Stimulated activated naive B cell treated with anti-CD40 and anti-IgM and Interleukin-4, amounts not matched to agents 10 μg/mL and 1 μg/mL and 100 μg/mL, for 72 hours (primary cell): ENCODE results near the gene SPECC1.
"Not testable (repeated sequence)": the region's sequence is repeated elsewhere in the genome, so short reads cannot be mapped to it uniquely, and the experiment has no call there.

Experiments
- ATAC-seq, 2 donors: fragments of 150-1000 bp; cut with Tn5 transposase; replicated peaks; 2 replicates each; pipeline ENCODE4 v1.10.0; 2021; ENCODE audit warnings: moderate library complexity in 1 of 2
- DNase-seq: peaks from one replicate; pipeline ENCODE4 v3.0.0; 2021
- H3K27ac Mint-ChIP-seq: one replicate; pipeline ENCODE4 v1.8.0; 2022; ENCODE audit warnings: mild to moderate bottlenecking, mixed read lengths
- H3K27me3 Mint-ChIP-seq, 2 donors: one replicate each; pipeline ENCODE4 v1.8.0; 2022; ENCODE audit warnings: mixed read lengths in 2 of 2
- H3K36me3 Mint-ChIP-seq, 2 donors: one replicate each; pipeline ENCODE4 v1.8.0; 2022; ENCODE audit warnings: mixed read lengths in 2 of 2, mild to moderate bottlenecking in 1 of 2
- H3K4me1 Mint-ChIP-seq, 2 donors: one replicate each; pipeline ENCODE4 v1.8.0; 2022; ENCODE audit warnings: mixed read lengths in 2 of 2, mild to moderate bottlenecking in 1 of 2
- H3K4me3 Mint-ChIP-seq, 2 donors: one replicate each; pipeline ENCODE4 v1.8.0; 2022; ENCODE audit warnings: mild to moderate bottlenecking in 2 of 2, mixed read lengths in 2 of 2, moderate library complexity in 1 of 2
- H3K9me3 Mint-ChIP-seq, 2 donors: one replicate each; pipeline ENCODE4 v1.8.0; 2022; ENCODE audit warnings: mixed read lengths in 2 of 2, mild to moderate bottlenecking in 1 of 2

Gene SPECC1

DNA sequence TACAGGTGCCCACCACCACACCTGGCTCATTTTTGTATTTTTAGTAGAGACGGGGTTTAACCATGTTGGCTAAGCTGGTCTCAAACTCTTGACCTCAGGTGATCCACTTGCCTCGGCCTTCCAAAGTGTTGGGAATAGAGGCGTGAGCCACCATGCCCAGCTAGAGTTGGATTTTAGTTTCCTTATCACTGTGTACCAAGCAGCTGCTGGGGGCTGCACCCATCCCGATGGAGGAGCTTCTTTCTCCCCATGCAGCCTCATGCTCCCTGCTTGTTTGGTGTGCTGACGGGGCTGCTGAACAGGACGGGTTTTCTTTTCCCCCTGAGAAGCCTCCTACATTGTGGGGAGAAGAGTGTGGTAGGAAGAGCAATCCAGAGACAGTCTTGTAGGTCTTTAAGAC lies 285.0 kb downstream of the SPECC1 start:
- H3K36me3 Mint-ChIP-seq: peaks cover 7 to 13% of the 10 kb centered on the region in 2 donors
- no peak overlapping the region for H3K4me3 Mint-ChIP-seq
- H3K4me1 Mint-ChIP-seq: no peaks in the 10 kb centered on the region
- ATAC-seq (no peak), DNase-seq (no peak)
- peaks cover 0 to 3% of the 10 kb centered on the region in 2 donors for H3K9me3 Mint-ChIP-seq
- H3K27me3 Mint-ChIP-seq: no peaks in the 10 kb centered on the region
- no peak overlapping the region for H3K27ac Mint-ChIP-seq

GRCh38 chr17:20299013-20299412 lies 289.9 kb downstream of the SPECC1 start:
- H3K36me3 Mint-ChIP-seq: peaks cover 10 to 16% of the 10 kb centered on the region in 2 donors
- H3K9me3 Mint-ChIP-seq: peaks cover 0 to 3% of the 10 kb centered on the region in 2 donors
- no peak for DNase-seq
- no peaks in the 10 kb centered on the region for H3K27me3 Mint-ChIP-seq
- no peak overlapping the region for H3K27ac Mint-ChIP-seq
- H3K4me3 Mint-ChIP-seq: no peak overlapping the region
- no peaks in the 10 kb centered on the region for H3K4me1 Mint-ChIP-seq
- no peak for ATAC-seq

GRCh38 chr17:20300436-20300934 lies 291.3 kb downstream of the SPECC1 start:
- Mint-ChIP-seq H3K27ac (no peak overlapping the region), H3K4me1 (no peaks in the 10 kb centered on the region), H3K27me3 (no peaks in the 10 kb centered on the region), H3K9me3 (peaks cover 4% of the 10 kb centered on the region in 2 donors), H3K4me3 (no peak overlapping the region), H3K36me3 (peaks cover 18 to 23% of the 10 kb centered on the region in 2 donors)
- DNase-seq: no peak
- ATAC-seq: no peak

DNA sequence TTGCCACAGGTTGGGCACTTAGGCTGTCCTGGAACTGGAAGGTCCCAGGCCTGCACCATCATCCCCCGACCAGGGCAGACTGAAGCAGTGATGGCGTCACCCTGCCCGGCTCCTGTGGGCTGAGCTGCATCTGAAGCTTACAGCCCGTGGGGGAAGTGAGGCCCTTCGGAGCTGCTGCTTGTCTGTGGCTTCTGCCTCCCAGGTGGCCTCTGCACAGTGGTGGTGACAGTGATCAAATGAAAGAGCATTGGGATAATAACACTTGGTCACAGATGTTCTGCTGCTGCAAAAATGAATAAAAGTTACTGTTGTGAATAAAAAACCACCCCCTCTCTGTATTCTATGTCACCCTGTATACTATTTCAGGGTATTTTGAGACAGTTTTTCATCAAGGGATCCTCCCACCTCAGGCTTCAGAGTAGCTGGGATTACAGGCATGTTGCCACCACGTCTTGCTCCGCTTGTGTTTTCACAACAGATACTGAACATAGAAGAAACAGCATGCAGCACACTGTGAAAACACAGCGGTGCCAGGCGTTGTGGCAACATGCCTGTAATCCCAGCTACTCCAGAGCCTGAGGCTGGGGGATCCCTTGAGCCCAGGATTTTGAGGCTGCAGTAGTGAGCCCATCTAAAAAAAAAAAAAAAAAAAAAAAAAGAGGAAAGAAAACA lies 293.2 kb downstream of the SPECC1 start:
- no peak overlapping the region for H3K27ac Mint-ChIP-seq
- H3K4me3 Mint-ChIP-seq: no peak overlapping the region
- no peaks in the 10 kb centered on the region for H3K4me1 Mint-ChIP-seq

GRCh38 chr17:20304961-20305360 lies 295.8 kb downstream of the SPECC1 start:
- no peak overlapping the region for H3K27ac Mint-ChIP-seq
- no peaks in the 10 kb centered on the region for H3K27me3 Mint-ChIP-seq
- no peaks in the 10 kb centered on the region for H3K4me1 Mint-ChIP-seq
- ATAC-seq (no peak), DNase-seq (no peak)
- peaks cover 16% of the 10 kb centered on the region in 2 donors for H3K9me3 Mint-ChIP-seq
- peaks cover 25 to 31% of the 10 kb centered on the region in 2 donors for H3K36me3 Mint-ChIP-seq
- no peak overlapping the region for H3K4me3 Mint-ChIP-seq

More for the DNA sequence above, 293.2 kb downstream of the SPECC1 start:
- no peak for ATAC-seq
- H3K36me3 Mint-ChIP-seq: peaks cover 28 to 33% of the 10 kb centered on the region in 2 donors
- peaks cover 12% of the 10 kb centered on the region in 2 donors for H3K9me3 Mint-ChIP-seq
- no peaks in the 10 kb centered on the region for H3K27me3 Mint-ChIP-seq
- DNase-seq: no peak

GRCh38 chr17:20306924-20307323 lies 297.8 kb downstream of the SPECC1 start:
- Mint-ChIP-seq H3K4me3 (no peak overlapping the region), H3K27ac (no peak overlapping the region), H3K4me1 (no peaks in the 10 kb centered on the region), H3K36me3 (peaks cover 21 to 30% of the 10 kb centered on the region in 2 donors), H3K27me3 (no peaks in the 10 kb centered on the region), H3K9me3 (peaks cover 16% of the 10 kb centered on the region in 2 donors)
- ATAC-seq (no peak), DNase-seq (no peak)

DNA sequence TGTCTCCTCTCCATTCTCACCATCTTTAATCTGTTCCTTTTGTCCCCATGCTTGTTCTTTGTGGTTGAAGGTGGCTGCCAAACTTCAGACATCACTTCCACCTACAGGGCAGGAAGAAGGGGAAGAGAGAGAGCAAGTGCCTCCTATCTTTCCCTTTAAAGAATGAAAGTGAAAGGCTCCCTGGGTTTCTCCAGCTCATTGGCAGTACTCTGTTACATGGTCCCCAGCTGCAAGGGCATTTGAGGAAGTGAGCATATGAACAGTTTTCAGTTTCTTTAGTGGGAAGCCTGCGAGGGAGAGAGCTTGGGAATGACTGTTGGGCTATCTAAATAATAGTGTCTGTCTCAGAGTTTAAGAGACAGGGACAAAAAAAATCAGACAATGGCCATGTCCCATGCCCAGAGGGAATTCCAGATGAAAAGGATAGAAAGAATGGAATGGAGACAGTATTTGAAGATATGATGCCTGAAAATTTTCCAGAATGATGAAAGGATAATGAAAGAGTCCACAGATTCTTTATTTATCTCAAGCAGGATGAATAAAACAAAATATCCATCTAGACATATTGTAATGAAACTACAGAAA lies 298.3 kb downstream of the SPECC1 start:
- Mint-ChIP-seq H3K9me3 (peaks cover 16% of the 10 kb centered on the region in 2 donors), H3K27me3 (no peaks in the 10 kb centered on the region), H3K36me3 (peaks cover 21 to 30% of the 10 kb centered on the region in 2 donors), H3K4me1 (no peaks in the 10 kb centered on the region), H3K27ac (no peak overlapping the region), H3K4me3 (no peak overlapping the region)
- DNase-seq: no peak
- ATAC-seq: peak in 1 of 2 donors; percentile 29

- DNase-seq: no peak
- ATAC-seq: no peak
- Mint-ChIP-seq H3K27ac (no peak overlapping the region), H3K36me3 (peaks cover 14 to 18% of the 10 kb centered on the region in 2 donors), H3K27me3 (no peaks in the 10 kb centered on the region), H3K4me1 (no peaks in the 10 kb centered on the region), H3K9me3 (peaks cover 12 to 13% of the 10 kb centered on the region in 2 donors), H3K4me3 (no peak overlapping the region)
These were observed 301.3 kb downstream of the SPECC1 start for GRCh38 chr17:20310481-20310880.

GRCh38 chr17:20313306-20313705 lies 304.1 kb downstream of the SPECC1 start:
- H3K9me3 Mint-ChIP-seq: no peaks in the 10 kb centered on the region
- DNase-seq: no peak
- peaks cover 0 to 4% of the 10 kb centered on the region in 2 donors for H3K36me3 Mint-ChIP-seq
- ATAC-seq: no peak
- H3K27me3 Mint-ChIP-seq: no peaks in the 10 kb centered on the region
- H3K4me3 Mint-ChIP-seq: no peak overlapping the region
- no peak overlapping the region for H3K27ac Mint-ChIP-seq
- H3K4me1 Mint-ChIP-seq: no peaks in the 10 kb centered on the region

- Mint-ChIP-seq H3K27ac (no peak overlapping the region), H3K27me3 (no peaks in the 10 kb centered on the region), H3K36me3 (no peaks in the 10 kb centered on the region), H3K4me3 (no peak overlapping the region), H3K4me1 (no peaks in the 10 kb centered on the region), H3K9me3 (no peaks in the 10 kb centered on the region)
- no peak for ATAC-seq
- no peak for DNase-seq
These were observed 304.7 kb downstream of the SPECC1 start for GRCh38 chr17:20313891-20314290.

GRCh38 chr17:20314834-20315233 lies 305.7 kb downstream of the SPECC1 start:
- Mint-ChIP-seq H3K4me1 (no peaks in the 10 kb centered on the region), H3K27ac (no peak overlapping the region), H3K4me3 (no peak overlapping the region), H3K27me3 (peaks cover 1 to 2% of the 10 kb centered on the region in 2 donors), H3K36me3 (no peaks in the 10 kb centered on the region), H3K9me3 (no peaks in the 10 kb centered on the region)
- DNase-seq: no peak
- no peak for ATAC-seq

GRCh38 chr17:20315311-20315710 lies 306.2 kb downstream of the SPECC1 start:
- ATAC-seq: no peak
- Mint-ChIP-seq H3K4me3 (no peak overlapping the region), H3K36me3 (no peaks in the 10 kb centered on the region), H3K27ac (no peak overlapping the region), H3K9me3 (no peaks in the 10 kb centered on the region), H3K27me3 (peaks cover 5 to 6% of the 10 kb centered on the region in 2 donors), H3K4me1 (peaks cover 0 to 4% of the 10 kb centered on the region in 2 donors)
- no peak for DNase-seq

- Mint-ChIP-seq H3K27me3 (peaks cover 6 to 7% of the 10 kb centered on the region in 2 donors), H3K4me3 (no peak overlapping the region), H3K9me3 (no peaks in the 10 kb centered on the region), H3K27ac (no peak overlapping the region), H3K4me1 (peaks cover under 1 to 7% of the 10 kb centered on the region in 2 donors), H3K36me3 (no peaks in the 10 kb centered on the region)
- ATAC-seq: no peak
- no peak for DNase-seq
These were observed 306.7 kb downstream of the SPECC1 start for GRCh38 chr17:20315821-20316220.

- H3K27me3 Mint-ChIP-seq: peaks cover 8 to 14% of the 10 kb centered on the region in 2 donors
- not testable (repeated sequence) for H3K27ac Mint-ChIP-seq
These were observed 311.5 kb downstream of the SPECC1 start for GRCh38 chr17:20320535-20321229.

More at GRCh38 chr17:20320535-20321229, 311.5 kb downstream of the SPECC1 start:
- H3K4me3 Mint-ChIP-seq: peak overlapping the region; percentile 62 to 77
- not testable (repeated sequence) for H3K36me3 Mint-ChIP-seq, H3K9me3 Mint-ChIP-seq
- ATAC-seq: peak; percentile 96 to 97
- H3K4me1 Mint-ChIP-seq: peaks cover 4 to 10% of the 10 kb centered on the region in 2 donors
- peak; percentile 75 for DNase-seq
